WERI-Rb-1 (cell line): ENCODE data around the gene MOB2.

Source experiments
- DNase-seq: peaks from one replicate; pipeline ENCODE4 v3.0.0-alpha.2; 2020
- H3K27ac ChIP-seq: fragments of 250-450 bp; sonication (Bioruptor Pico); 2 replicates; pipeline ENCODE4 v1.5.1; 2020; ENCODE audit warnings: mild to moderate bottlenecking, moderate library complexity
- H3K27me3 ChIP-seq: fragments of 250-450 bp; sonication (Bioruptor Pico); 2 replicates; pipeline ENCODE4 v1.5.1; 2021; ENCODE audit warnings: mild to moderate bottlenecking, low read depth, moderate library complexity; ENCODE audit not compliant: insufficient read depth, severe bottlenecking
- H3K36me3 ChIP-seq: fragments of 250-450 bp; sonication (Bioruptor Pico); 2 replicates; pipeline ENCODE4 v1.5.1; 2020; ENCODE audit warnings: mild to moderate bottlenecking, moderate library complexity
- H3K4me3 ChIP-seq: 2 replicates; pipeline ENCODE4 v1.5.1; 2011; ENCODE audit warnings: low read depth, mild to moderate bottlenecking, control low read depth, low read length
- H3K9me3 ChIP-seq: fragments of 250-450 bp; sonication (Bioruptor Pico); 2 replicates; pipeline ENCODE4 v1.5.1; 2021; ENCODE audit warnings: mild to moderate bottlenecking, moderate library complexity; ENCODE audit not compliant: severe bottlenecking
- CTCF ChIP-seq: IDR thresholded peaks from 2 replicates; pipeline ENCODE4 v1.5.1; 2011; ENCODE audit warnings: low read depth, mild to moderate bottlenecking, control low read depth, inconsistent platforms, low read length

Gene MOB2

GRCh38 chr11:1508491-1508891 lies 21.9 kb upstream of the MOB2 start:
- H3K9me3 ChIP-seq = no peaks in the 10 kb centered on the region
- H3K36me3 ChIP-seq = no peaks in the 10 kb centered on the region
- no peak for TF ChIP-seq CTCF
- no peak overlapping the region for H3K27ac ChIP-seq
- DNase-seq = no peak
- no peak overlapping the region for H3K4me3 ChIP-seq
- no peaks in the 10 kb centered on the region for H3K27me3 ChIP-seq

GRCh38 chr11:1507381-1508140 lies 21.0 kb upstream of the MOB2 start:
- no peak for TF ChIP-seq CTCF
- Histone ChIP-seq H3K9me3 (no peaks in the 10 kb centered on the region), H3K4me3 (no peak overlapping the region), H3K27me3 (no peaks in the 10 kb centered on the region), H3K36me3 (no peaks in the 10 kb centered on the region), H3K27ac (no peak overlapping the region)
- no peak for DNase-seq

- no peak for TF ChIP-seq CTCF
- no peaks in the 10 kb centered on the region for H3K27me3 ChIP-seq
- no peak for DNase-seq
- H3K36me3 ChIP-seq = no peaks in the 10 kb centered on the region
- no peak overlapping the region for H3K27ac ChIP-seq
- H3K4me3 ChIP-seq = no peak overlapping the region
- no peaks in the 10 kb centered on the region for H3K9me3 ChIP-seq
Measured at GRCh38 chr11:1506981-1507380, 20.4 kb upstream of the MOB2 start.

- Histone ChIP-seq H3K27ac (no peak overlapping the region), H3K4me3 (no peak overlapping the region), H3K9me3 (no peaks in the 10 kb centered on the region), H3K27me3 (no peaks in the 10 kb centered on the region), H3K36me3 (no peaks in the 10 kb centered on the region)
- peak; percentile 21; the same call in 1 of the 2 replicates for TF ChIP-seq CTCF
- DNase-seq = no peak
Measured at GRCh38 chr11:1505480-1505879, 18.9 kb upstream of the MOB2 start.

GRCh38 chr11:1504581-1505290 lies 18.2 kb upstream of the MOB2 start:
- H3K27me3 ChIP-seq = no peaks in the 10 kb centered on the region
- no peaks in the 10 kb centered on the region for H3K9me3 ChIP-seq
- no peaks in the 10 kb centered on the region for H3K36me3 ChIP-seq
- no peak for TF ChIP-seq CTCF
- DNase-seq = no peak
- H3K27ac ChIP-seq = no peak overlapping the region
- no peak overlapping the region for H3K4me3 ChIP-seq
